ENCODE results near the gene MYOG.
A peak's percentile ranks its signal among the peaks of the same experiment; 100 is the strongest.

The MYOG gene

DNA sequence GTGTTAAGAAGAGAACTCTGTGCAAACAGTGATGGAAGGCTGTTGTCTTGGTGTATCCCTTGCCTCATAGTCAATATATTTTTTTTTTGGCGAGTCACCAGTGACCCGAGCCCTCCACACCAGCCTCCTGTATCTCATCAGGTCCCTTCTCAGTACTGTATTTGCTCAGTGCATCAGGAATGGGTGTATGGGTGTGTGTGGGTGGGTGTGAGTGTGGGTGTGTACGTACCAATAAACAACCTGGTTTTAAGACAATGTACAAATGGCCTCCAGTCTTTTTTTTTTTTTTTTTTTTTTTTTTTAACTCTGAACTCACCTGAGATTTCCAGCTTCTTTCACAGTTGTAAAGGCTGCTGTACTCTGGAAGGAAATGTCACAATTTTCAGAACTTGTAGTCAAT lies 7.3 kb downstream of the MYOG start:
- no peaks in the 10 kb centered on the region for H3K9me3 Mint-ChIP-seq
- H3K27me3 Mint-ChIP-seq (ENCODE audit: low read depth): peaks cover 27% of the 10 kb centered on the region
- TF ChIP-seq, protein P1, sequence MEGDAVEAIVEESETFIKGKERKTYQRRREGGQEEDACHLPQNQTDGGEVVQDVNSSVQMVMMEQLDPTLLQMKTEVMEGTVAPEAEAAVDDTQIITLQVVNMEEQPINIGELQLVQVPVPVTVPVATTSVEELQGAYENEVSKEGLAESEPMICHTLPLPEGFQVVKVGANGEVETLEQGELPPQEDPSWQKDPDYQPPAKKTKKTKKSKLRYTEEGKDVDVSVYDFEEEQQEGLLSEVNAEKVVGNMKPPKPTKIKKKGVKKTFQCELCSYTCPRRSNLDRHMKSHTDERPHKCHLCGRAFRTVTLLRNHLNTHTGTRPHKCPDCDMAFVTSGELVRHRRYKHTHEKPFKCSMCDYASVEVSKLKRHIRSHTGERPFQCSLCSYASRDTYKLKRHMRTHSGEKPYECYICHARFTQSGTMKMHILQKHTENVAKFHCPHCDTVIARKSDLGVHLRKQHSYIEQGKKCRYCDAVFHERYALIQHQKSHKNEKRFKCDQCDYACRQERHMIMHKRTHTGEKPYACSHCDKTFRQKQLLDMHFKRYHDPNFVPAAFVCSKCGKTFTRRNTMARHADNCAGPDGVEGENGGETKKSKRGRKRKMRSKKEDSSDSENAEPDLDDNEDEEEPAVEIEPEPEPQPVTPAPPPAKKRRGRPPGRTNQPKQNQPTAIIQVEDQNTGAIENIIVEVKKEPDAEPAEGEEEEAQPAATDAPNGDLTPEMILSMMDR (IDR thresholded peaks at IDR 0.05; ENCODE audit: unreplicated experiment in 3 of 3): no peak
- no peak overlapping the region for H3K4me3 Mint-ChIP-seq
- peaks cover 42% of the 10 kb centered on the region for H3K4me1 Mint-ChIP-seq
- no peak overlapping the region for H3K27ac Mint-ChIP-seq
- peaks cover 8% of the 10 kb centered on the region for H3K36me3 Mint-ChIP-seq (ENCODE audit: low read depth)

DNA sequence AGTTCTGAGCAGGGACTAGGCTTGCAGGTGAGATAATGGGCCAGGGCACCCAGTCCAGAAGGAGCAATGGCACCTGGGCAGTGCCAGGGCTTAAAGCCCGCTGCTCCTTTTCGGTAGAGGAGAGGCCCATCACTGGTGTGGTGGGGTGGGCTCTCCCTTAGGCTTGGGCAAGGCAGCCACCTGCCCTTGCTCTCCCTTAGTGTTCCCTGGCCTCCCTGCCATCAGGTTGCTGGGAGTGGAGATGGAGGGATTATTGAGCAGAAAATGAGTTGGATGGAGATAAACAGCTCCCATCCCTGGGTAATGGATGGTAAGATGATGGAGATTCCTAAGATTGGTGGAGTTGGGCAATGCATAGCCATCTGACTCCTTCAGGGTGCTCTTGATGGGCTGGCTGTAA lies 7.9 kb downstream of the MYOG start:
- Mint-ChIP-seq H3K4me1 (peaks cover 43% of the 10 kb centered on the region), H3K27me3 (ENCODE audit: low read depth) (peaks cover 27% of the 10 kb centered on the region), H3K27ac (no peak overlapping the region), H3K9me3 (no peaks in the 10 kb centered on the region), H3K36me3 (ENCODE audit: low read depth) (peaks cover 8% of the 10 kb centered on the region), H3K4me3 (no peak overlapping the region)
- TF ChIP-seq, protein P1 (IDR thresholded peaks at IDR 0.05; ENCODE audit: unreplicated experiment in 3 of 3): no peak

DNA sequence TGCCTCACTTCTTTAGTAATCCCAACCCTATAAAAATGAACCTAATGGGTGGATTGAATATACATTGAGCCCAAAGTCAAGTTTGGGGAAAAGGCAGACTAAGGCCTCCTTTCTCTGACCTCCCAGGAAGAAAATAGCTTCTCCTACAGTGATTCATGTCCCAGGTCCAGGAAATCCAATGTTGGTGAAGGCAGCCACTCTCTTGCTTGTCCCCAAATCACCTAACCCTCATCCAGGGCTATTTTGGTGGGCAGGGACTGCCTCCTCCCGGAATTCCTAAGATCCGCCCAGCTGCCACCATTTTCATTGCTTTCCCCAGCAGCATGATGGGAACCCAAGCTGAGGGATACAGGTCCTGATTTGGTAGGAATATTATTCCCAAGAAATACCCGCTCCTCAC lies 8.4 kb downstream of the MYOG start:
- peaks cover 9% of the 10 kb centered on the region for H3K36me3 Mint-ChIP-seq (ENCODE audit: low read depth)
- no peaks in the 10 kb centered on the region for H3K9me3 Mint-ChIP-seq
- H3K27me3 Mint-ChIP-seq (ENCODE audit: low read depth): peaks cover 27% of the 10 kb centered on the region
- TF ChIP-seq, protein P1 (IDR thresholded peaks at IDR 0.05; ENCODE audit: unreplicated experiment in 3 of 3): no peak
- H3K27ac Mint-ChIP-seq: no peak overlapping the region
- peaks cover 44% of the 10 kb centered on the region for H3K4me1 Mint-ChIP-seq
- no peak overlapping the region for H3K4me3 Mint-ChIP-seq

DNA sequence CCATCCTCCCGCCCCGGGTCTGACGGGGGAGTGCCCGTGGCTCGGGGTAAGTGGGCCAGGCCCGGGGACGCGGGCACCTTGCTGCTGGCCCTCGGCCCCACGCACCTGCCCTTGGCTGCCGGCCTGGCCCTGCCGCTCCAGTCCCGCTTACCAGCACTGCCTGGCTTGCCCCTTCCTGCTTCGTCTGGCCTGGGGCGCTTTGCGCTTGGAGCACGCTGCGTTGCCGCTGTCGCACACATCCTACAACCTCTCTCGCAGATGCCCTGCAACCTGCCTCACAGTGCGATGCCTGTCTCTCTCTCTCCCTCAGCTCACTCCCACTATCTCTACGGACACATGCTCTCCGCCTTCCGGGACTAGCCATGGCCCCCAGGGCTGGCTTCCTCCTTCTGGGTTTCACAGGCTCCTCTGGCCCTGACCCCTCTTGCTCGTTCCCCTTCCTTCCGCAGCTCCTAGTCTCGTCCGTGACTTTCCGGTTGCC lies 9.7 kb downstream of the MYOG start:
- peaks cover 12% of the 10 kb centered on the region for H3K36me3 Mint-ChIP-seq (ENCODE audit: low read depth)
- no peaks in the 10 kb centered on the region for H3K9me3 Mint-ChIP-seq
- peaks cover 44% of the 10 kb centered on the region for H3K4me1 Mint-ChIP-seq
- peak overlapping the region; percentile 15 to 78 (median 75) for H3K4me3 Mint-ChIP-seq
- TF ChIP-seq, protein P1 (IDR thresholded peaks at IDR 0.05; ENCODE audit: unreplicated experiment in 3 of 3): no peak
- peak overlapping the region in 1 of 3 experiments; percentile 76 for H3K27ac Mint-ChIP-seq
- H3K27me3 Mint-ChIP-seq (ENCODE audit: low read depth): peaks cover 27% of the 10 kb centered on the region

DNA sequence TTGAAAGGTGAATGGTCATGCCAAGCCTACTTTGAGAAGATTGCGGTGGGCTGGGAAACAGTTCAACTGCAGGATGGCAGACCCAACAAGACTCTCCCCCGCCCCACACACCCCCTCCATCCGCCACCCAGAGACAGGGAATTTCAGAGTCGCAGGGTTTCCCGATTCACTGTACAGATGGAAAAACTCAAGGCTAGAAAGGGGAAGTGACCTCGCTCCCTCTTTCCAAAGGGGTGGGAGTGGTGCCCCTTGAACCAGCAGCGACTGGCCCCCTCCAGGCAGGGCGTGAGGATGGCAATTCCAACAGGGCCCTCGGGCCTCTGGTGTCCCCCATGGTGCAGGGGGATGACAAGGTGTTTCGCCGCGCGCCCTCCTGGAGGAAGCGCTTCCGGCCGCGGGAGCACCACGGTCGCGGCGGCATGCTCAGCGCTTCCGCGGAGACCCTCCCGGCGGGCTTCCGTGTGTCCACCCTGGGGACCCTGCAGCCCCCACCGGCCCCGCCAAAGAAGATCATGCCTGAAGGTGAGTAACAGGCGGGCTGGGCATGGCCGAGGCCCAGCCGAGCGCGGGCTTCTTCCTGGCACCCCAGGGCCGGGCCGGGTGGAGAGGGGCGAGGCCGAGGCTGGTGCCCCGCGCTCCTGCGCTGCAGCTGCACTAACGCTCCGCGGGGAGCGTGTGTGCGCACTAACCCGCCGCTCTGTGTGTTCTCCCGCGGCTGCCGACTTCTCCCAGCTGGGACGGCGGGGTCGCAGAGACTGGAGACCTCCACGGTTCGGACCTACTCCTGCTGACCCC lies 10.4 kb downstream of the MYOG start:
- Mint-ChIP-seq H3K4me1 (peaks cover 45% of the 10 kb centered on the region), H3K27ac (no peak overlapping the region), H3K36me3 (ENCODE audit: low read depth) (peaks cover 12% of the 10 kb centered on the region), H3K9me3 (no peaks in the 10 kb centered on the region), H3K4me3 (peak overlapping the region in 2 of 3 experiments; percentile 22 to 35), H3K27me3 (ENCODE audit: low read depth) (peaks cover 27% of the 10 kb centered on the region)
- TF ChIP-seq, protein P1 (IDR thresholded peaks at IDR 0.05; ENCODE audit: unreplicated experiment in 3 of 3): no peak

DNA sequence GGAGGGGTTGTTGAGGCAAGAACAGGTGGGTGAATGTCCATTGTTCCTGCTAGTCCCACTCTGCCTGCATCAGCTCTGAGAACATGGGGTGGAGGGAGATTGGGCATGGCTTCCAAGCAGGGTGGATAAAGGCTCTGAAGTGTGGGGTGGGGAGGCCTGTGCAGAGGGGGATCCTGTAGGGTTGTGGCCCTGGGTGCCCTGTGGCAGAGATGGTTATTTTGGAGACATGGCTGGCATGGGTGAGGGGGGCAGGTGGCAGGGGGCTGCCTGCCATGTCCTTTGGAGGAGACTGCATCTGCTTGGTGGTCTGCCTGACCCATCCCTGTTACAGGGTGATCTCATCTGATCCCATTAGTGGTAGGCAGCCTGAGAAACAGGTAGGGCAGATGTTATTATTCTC lies 11.2 kb downstream of the MYOG start:
- TF ChIP-seq, protein P1 (IDR thresholded peaks at IDR 0.05; ENCODE audit: unreplicated experiment in 3 of 3): no peak
- peak overlapping the region in 1 of 3 experiments; percentile 21 for H3K4me3 Mint-ChIP-seq
- no peak overlapping the region for H3K27ac Mint-ChIP-seq
- H3K9me3 Mint-ChIP-seq: no peaks in the 10 kb centered on the region
- H3K36me3 Mint-ChIP-seq (ENCODE audit: low read depth): peaks cover 12% of the 10 kb centered on the region
- H3K27me3 Mint-ChIP-seq (ENCODE audit: low read depth): peaks cover 27% of the 10 kb centered on the region
- H3K4me1 Mint-ChIP-seq: peaks cover 51% of the 10 kb centered on the region
